PC-3 (cell line): ENCODE measurements around the gene MEFV.

Experiments
- EZH2 ChIP-seq: fragments of 300-600 bp; sonication (generic); IDR thresholded peaks from one replicate; pipeline ENCODE4 v1.6.1; 2017; ENCODE audit warnings: antibody characterized with exemption, mild to moderate bottlenecking, low read length; ENCODE audit not compliant: unreplicated experiment
- EZH2phosphoT487 ChIP-seq: fragments of 300-600 bp; sonication (generic); IDR thresholded peaks from 2 replicates; pipeline ENCODE4 v1.6.1; 2018; ENCODE audit warnings: mild to moderate bottlenecking, antibody characterized with exemption, low read length, borderline replicate concordance
- TF ChIP-seq, protein P1 (sequence below): fragments of 300-600 bp; sonication (generic); conservative IDR thresholded peaks from 2 replicates; pipeline ENCODE4 v1.5.1; 2017; ENCODE audit warnings: antibody characterized with exemption, low read depth, mild to moderate bottlenecking, low read length

DNA sequence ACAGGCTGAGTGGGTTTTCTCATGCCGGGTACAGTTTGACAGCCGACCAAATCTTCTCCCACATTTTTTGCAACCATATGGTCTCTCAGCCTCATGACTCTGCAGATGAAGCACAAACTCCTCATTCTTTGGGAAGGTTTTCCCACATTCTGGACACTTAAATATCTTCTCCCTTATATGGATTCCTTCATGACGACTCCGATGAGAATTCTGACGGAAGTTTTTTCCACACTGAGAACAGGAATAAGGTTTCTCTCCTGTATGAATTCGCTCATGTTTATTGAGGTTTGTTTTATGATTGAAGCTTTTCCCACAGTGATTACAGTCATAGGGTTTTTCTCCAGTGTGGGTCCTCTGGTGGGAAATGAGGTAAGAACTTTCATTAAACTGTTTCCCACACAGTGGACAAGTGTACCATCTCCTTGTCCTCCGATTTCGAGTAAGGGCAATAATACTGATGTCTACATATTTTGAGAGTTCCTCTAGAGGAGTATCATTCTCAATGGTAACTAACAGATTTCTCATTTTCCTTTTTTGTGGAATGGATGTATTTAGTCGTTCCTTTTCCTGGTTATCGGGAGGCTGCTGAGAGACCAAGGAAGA lies 32.4 kb downstream of the MEFV start:
- TF ChIP-seq, protein P1, sequence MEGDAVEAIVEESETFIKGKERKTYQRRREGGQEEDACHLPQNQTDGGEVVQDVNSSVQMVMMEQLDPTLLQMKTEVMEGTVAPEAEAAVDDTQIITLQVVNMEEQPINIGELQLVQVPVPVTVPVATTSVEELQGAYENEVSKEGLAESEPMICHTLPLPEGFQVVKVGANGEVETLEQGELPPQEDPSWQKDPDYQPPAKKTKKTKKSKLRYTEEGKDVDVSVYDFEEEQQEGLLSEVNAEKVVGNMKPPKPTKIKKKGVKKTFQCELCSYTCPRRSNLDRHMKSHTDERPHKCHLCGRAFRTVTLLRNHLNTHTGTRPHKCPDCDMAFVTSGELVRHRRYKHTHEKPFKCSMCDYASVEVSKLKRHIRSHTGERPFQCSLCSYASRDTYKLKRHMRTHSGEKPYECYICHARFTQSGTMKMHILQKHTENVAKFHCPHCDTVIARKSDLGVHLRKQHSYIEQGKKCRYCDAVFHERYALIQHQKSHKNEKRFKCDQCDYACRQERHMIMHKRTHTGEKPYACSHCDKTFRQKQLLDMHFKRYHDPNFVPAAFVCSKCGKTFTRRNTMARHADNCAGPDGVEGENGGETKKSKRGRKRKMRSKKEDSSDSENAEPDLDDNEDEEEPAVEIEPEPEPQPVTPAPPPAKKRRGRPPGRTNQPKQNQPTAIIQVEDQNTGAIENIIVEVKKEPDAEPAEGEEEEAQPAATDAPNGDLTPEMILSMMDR: no peak
- TF ChIP-seq EZH2phosphoT487 (no peak), EZH2 (no peak)
